CD8-positive, alpha-beta memory T cell (primary cell): ENCODE results near the gene NEK9. TPM values are rescaled to one million over a fixed set of nuclear protein-coding genes. Genes with fewer than 3 reads are reported as not detected.

Experiments
- CTCF ChIA-PET: fragments of 350-600 bp; sonication (Branson Sonifier 250); formaldehyde crosslinking; loops from one replicate; lab custom pipeline; 2021; ENCODE audit warnings: antibody characterized with exemption; lab: Charles Lee
- POLR2A ChIA-PET: fragments of 350-600 bp; sonication (Branson Sonifier 250); formaldehyde crosslinking; loops from one replicate; lab custom pipeline; 2021; ENCODE audit warnings: antibody characterized with exemption; lab: Charles Lee
- DNase-seq, 5 donors: peaks; one replicate each; pipeline versions ENCODE4 v3.0.0 to v3.0.0-alpha.2; 2020 to 2022; ENCODE audit warnings: mixed read lengths in 1 of 5
- H3K27ac ChIP-seq: one replicate; pipeline ENCODE4 v1.7.0; 2013; ENCODE audit warnings: low read depth, mild to moderate bottlenecking, low read length, moderate library complexity
- H3K27me3 ChIP-seq: 2 replicates; pipeline ENCODE4 v1.7.0; 2013; ENCODE audit warnings: low read length, mild to moderate bottlenecking; ENCODE audit not compliant: insufficient read depth, poor library complexity, severe bottlenecking
- H3K36me3 ChIP-seq: 2 replicates; pipeline ENCODE4 v1.7.0; 2013; ENCODE audit warnings: mild to moderate bottlenecking, low read length, moderate library complexity; ENCODE audit not compliant: insufficient read depth
- H3K4me1 ChIP-seq: 2 replicates; pipeline ENCODE4 v1.7.0; 2013; ENCODE audit warnings: mild to moderate bottlenecking, low read length, moderate library complexity; ENCODE audit not compliant: insufficient read depth
- H3K4me3 ChIP-seq: 2 replicates; pipeline ENCODE4 v1.7.0; 2013; ENCODE audit warnings: mild to moderate bottlenecking, low read length
- H3K9me3 ChIP-seq: 2 replicates; pipeline ENCODE4 v1.7.0; 2013; ENCODE audit warnings: mild to moderate bottlenecking, low read length
- H3K27ac Mint-ChIP-seq, 8 donors: one replicate each; pipeline ENCODE4 v1.8.0; 2020 to 2021; ENCODE audit warnings: mixed read lengths in 8 of 8, mild to moderate bottlenecking in 6 of 8, inconsistent platforms in 3 of 8, moderate library complexity in 3 of 8
- H3K27me3 Mint-ChIP-seq, 2 donors: one replicate each; pipeline ENCODE4 v1.8.0; 2020 to 2021; ENCODE audit warnings: mixed read lengths in 2 of 2, mild to moderate bottlenecking in 1 of 2, moderate library complexity in 1 of 2
- H3K36me3 Mint-ChIP-seq, 3 donors: one replicate each; pipeline ENCODE4 v1.8.0; 2020 to 2021; ENCODE audit warnings: mixed read lengths in 3 of 3, inconsistent platforms in 1 of 3, mild to moderate bottlenecking in 1 of 3
- H3K4me1 Mint-ChIP-seq, 3 donors: one replicate each; pipeline ENCODE4 v1.8.0; 2020 to 2021; ENCODE audit warnings: mixed read lengths in 3 of 3, inconsistent platforms in 1 of 3, mild to moderate bottlenecking in 1 of 3
- H3K4me3 Mint-ChIP-seq, 7 donors: one replicate each; pipeline ENCODE4 v1.8.0; 2020 to 2021; ENCODE audit warnings: mixed read lengths in 7 of 7, mild to moderate bottlenecking in 6 of 7, moderate library complexity in 4 of 7, inconsistent platforms in 2 of 7
- H3K9me3 Mint-ChIP-seq, 5 donors: one replicate each; pipeline ENCODE4 v1.8.0; 2020 to 2022; ENCODE audit warnings: mixed read lengths in 5 of 5, mild to moderate bottlenecking in 3 of 5, moderate library complexity in 2 of 5, inconsistent platforms in 1 of 5
- polyA plus RNA-seq: library from polyadenylated mRNA; unstranded; fragments of 300-500 nt; fragmentation: Illumina TruSeq; gene quantifications from one replicate; pipeline ENCODE4 v1.2.3, GENCODE V29; 2021
- total RNA-seq, 2 experiments: library from RNA; stranded (reverse); gene quantifications; one replicate each; pipeline ENCODE4 v1.2.3, GENCODE V29; 2021

The NEK9 gene
- total and polyA plus RNA-seq, 3 experiments from 2014 or later, result 18.0 to 74.0 (median 72.2) TPM

DNA sequence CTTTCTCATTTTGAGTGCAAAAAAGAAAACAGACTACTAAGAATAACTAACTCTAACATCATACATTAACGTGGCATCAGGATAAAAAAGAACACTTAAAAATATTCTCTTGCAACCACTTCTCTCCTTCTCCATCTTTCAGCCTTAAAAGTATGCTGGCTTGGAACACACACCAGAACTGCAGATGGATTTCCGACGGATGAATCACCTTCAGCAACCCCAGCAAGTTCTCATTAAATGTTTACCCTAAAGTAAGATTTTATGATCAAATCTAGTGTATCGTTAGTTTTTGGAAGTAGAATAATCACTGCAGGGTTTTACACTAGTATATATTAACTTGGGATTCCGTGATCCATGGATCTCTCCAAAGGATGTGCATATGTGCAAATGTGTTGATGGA, 1.2 kb downstream of the NEK9 start:
- Histone ChIP-seq H3K27ac (no peak overlapping the region), H3K4me1 (peaks cover 36% of the 10 kb centered on the region), H3K27me3 (no peaks in the 10 kb centered on the region), H3K4me3 (peak overlapping the region; percentile 99), H3K36me3 (no peaks in the 10 kb centered on the region), H3K9me3 (no peaks in the 10 kb centered on the region)
- peaks cover 4 to 25% (median 7%) of the 10 kb centered on the region in 3 donors for H3K36me3 Mint-ChIP-seq
- no peak for DNase-seq
- POLR2A ChIA-PET, result interaction anchor here (1.1 to 1.4 kb wide), 2 partner anchors 208 to 243 kb away, joined by 5 to 6 read pairs; no protein-coding TSS in a partner anchor
- no peaks in the 10 kb centered on the region for H3K27me3 Mint-ChIP-seq
- CTCF ChIA-PET, result interaction anchor here (1.3 to 7.1 kb wide), 5 partner anchors 170 to 390 kb away, joined by 4 to 72 read pairs (median 6); no protein-coding TSS in a partner anchor
- H3K27ac Mint-ChIP-seq, result peak overlapping the region; percentile 1 to 99 (median 98)
- H3K4me1 Mint-ChIP-seq, result peaks cover 35 to 60% (median 58%) of the 10 kb centered on the region in 3 donors
- H3K4me3 Mint-ChIP-seq, result peak overlapping the region; percentile 88 to 98 (median 97)
- H3K9me3 Mint-ChIP-seq, result no peaks in the 10 kb centered on the region

DNA sequence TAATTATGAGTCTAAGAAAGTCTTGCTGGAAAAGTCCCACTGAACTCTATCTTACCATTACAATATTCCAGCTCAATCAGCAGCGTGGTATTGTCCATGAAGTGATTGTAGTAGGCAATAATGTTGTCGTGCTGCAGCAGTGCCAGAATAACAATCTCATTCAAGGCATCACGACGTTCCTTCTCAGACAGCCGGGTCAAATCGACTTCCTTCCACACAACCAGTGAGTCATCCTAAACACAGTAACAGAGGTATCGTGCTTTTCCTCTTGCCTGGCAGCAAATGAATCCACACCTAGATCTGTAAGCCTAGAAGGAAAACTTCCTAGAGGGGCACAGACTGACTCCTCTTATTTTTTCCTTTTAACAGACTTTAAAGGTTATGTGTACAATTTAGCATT, 2.9 kb downstream of the NEK9 start:
- peaks cover 34 to 57% (median 55%) of the 10 kb centered on the region in 3 donors for H3K4me1 Mint-ChIP-seq
- H3K27me3 Mint-ChIP-seq, result no peaks in the 10 kb centered on the region
- H3K9me3 Mint-ChIP-seq, result no peaks in the 10 kb centered on the region
- peak overlapping the region; percentile 29 to 82 (median 52) for H3K27ac Mint-ChIP-seq
- H3K27me3 ChIP-seq, result no peaks in the 10 kb centered on the region
- H3K27ac ChIP-seq, result no peak overlapping the region
- H3K36me3 Mint-ChIP-seq, result peaks cover 10 to 40% (median 12%) of the 10 kb centered on the region in 3 donors
- ChIA-PET CTCF (interaction anchor here (0.9 kb wide), 1 partner anchor 245 kb away, joined by 3 read pairs; no protein-coding TSS in a partner anchor), POLR2A (interaction anchor here (0.6 kb wide), 2 partner anchors 169 to 463 kb away, joined by 3 read pairs; partner anchors contain the start of gene PGF)
- DNase-seq, result no peak
- H3K4me3 Mint-ChIP-seq, result peak overlapping the region in 4 of 7 donors; percentile 2 to 27 (median 10)
- H3K36me3 ChIP-seq, result no peaks in the 10 kb centered on the region
- H3K4me3 ChIP-seq, result no peak overlapping the region
- H3K9me3 ChIP-seq, result no peaks in the 10 kb centered on the region
- peaks cover 36% of the 10 kb centered on the region for H3K4me1 ChIP-seq

DNA sequence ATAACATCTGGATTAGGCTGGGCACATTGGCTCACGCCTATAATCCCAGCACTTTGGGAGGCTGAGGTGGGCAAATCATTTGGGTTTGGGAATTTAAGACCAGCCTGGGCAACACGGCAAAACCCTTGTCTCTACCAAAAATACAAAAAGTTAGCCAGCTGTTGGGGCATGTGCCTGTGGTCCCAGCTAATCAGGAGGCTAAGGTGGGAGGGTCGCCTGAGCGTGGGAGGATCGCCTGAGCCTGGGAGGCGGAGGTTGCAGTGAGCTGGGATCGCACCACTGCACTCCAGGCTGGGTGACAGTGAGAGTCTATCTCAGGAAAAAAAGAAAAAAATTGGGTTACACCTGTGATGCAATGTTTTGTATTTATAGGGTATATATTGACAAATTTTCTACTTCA, 5.3 kb downstream of the NEK9 start:
- Histone ChIP-seq H3K4me1 (peaks cover 25% of the 10 kb centered on the region), H3K36me3 (peaks cover 10% of the 10 kb centered on the region), H3K27ac (no peak overlapping the region), H3K9me3 (no peaks in the 10 kb centered on the region), H3K27me3 (no peaks in the 10 kb centered on the region), H3K4me3 (no peak overlapping the region)
- Mint-ChIP-seq H3K27me3 (no peaks in the 10 kb centered on the region), H3K4me3 (no peak overlapping the region), H3K4me1 (peaks cover 22 to 37% (median 35%) of the 10 kb centered on the region in 3 donors), H3K36me3 (peaks cover 12 to 56% (median 13%) of the 10 kb centered on the region in 3 donors), H3K27ac (no peak overlapping the region), H3K9me3 (no peaks in the 10 kb centered on the region)
- ChIA-PET CTCF (no interaction called here), POLR2A (no interaction called here)
- no peak for DNase-seq

DNA sequence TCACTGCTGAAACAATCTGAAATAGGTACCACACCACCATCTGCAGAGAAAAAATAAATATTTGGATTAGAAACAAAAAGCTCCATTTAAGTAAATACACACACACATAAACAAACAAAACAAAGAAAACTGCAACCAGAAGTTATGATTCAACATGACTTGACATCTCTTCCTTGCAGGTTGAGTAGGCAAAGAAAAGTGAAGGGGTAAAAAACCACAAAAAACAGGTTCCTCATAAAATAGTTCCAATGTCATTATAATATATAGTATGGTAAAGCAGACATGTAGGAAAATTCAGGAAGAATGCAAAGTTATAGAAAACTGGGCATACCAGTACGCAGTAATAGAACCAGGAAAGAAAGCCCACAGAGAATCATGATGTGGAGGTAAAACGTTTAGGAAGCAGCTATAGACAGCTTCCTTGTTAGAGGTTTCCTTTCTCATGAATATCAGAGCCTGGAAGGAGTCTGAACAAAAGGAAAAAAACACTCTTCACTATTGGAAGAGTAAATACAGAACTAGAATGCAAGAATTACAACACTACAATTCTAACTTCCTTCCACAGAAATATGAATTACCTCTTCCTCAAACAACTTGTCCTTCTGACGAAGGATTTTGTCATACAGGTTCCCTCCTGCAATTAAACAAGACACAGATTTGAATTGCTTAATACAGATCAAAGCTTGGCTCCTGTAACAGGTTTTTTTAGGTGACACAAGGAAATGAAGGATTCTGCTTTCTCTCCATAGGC, 6.1 kb downstream of the NEK9 start:
- ChIA-PET CTCF (interaction anchor here (0.6 to 1.4 kb wide), 3 partner anchors 10 to 1089 kb away, joined by 3 to 4 read pairs (median 3); no protein-coding TSS in a partner anchor), POLR2A (no interaction called here)
- H3K9me3 ChIP-seq, result no peaks in the 10 kb centered on the region
- H3K27me3 Mint-ChIP-seq, result no peaks in the 10 kb centered on the region
- H3K4me1 Mint-ChIP-seq, result peaks cover 16 to 32% (median 30%) of the 10 kb centered on the region in 3 donors
- DNase-seq, result no peak
- H3K27ac Mint-ChIP-seq, result peak overlapping the region in 2 of 8 donors; percentile 20 to 30
- H3K27me3 ChIP-seq, result no peaks in the 10 kb centered on the region
- no peaks in the 10 kb centered on the region for H3K9me3 Mint-ChIP-seq
- H3K4me3 Mint-ChIP-seq, result no peak overlapping the region
- H3K27ac ChIP-seq, result no peak overlapping the region
- H3K4me3 ChIP-seq, result no peak overlapping the region
- peaks cover 12 to 62% (median 13%) of the 10 kb centered on the region in 3 donors for H3K36me3 Mint-ChIP-seq
- peaks cover 10% of the 10 kb centered on the region for H3K36me3 ChIP-seq
- peaks cover 18% of the 10 kb centered on the region for H3K4me1 ChIP-seq

DNA sequence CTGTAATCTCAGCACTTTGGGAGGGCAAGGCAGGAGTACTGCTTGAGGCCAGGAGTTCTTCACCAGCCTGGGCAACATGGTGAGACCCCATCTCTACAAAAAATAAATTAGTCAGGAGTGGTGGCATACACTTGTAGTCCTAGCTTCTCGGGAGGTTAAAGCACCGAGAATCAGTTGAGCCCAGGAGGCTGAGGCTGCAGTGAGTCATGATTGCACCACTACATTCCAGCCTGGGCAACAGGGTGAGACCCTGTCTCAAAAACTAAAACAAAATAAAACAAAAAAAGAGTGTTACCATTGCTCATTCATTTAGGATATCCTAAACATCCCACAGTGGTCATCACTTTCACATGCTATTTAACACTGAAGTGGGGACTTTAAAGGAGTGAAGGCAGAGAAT, 7.8 kb downstream of the NEK9 start:
- Mint-ChIP-seq H3K36me3 (peaks cover 12 to 74% (median 16%) of the 10 kb centered on the region in 3 donors), H3K27ac (no peak overlapping the region), H3K4me1 (peaks cover 8 to 29% (median 19%) of the 10 kb centered on the region in 3 donors), H3K27me3 (no peaks in the 10 kb centered on the region), H3K4me3 (no peak overlapping the region), H3K9me3 (no peaks in the 10 kb centered on the region)
- Histone ChIP-seq H3K36me3 (peaks cover 11% of the 10 kb centered on the region), H3K4me3 (no peak overlapping the region), H3K4me1 (peaks cover 7% of the 10 kb centered on the region), H3K27me3 (no peaks in the 10 kb centered on the region), H3K27ac (no peak overlapping the region), H3K9me3 (no peaks in the 10 kb centered on the region)
- ChIA-PET POLR2A (no interaction called here), CTCF (no interaction called here)
- DNase-seq, result no peak

DNA sequence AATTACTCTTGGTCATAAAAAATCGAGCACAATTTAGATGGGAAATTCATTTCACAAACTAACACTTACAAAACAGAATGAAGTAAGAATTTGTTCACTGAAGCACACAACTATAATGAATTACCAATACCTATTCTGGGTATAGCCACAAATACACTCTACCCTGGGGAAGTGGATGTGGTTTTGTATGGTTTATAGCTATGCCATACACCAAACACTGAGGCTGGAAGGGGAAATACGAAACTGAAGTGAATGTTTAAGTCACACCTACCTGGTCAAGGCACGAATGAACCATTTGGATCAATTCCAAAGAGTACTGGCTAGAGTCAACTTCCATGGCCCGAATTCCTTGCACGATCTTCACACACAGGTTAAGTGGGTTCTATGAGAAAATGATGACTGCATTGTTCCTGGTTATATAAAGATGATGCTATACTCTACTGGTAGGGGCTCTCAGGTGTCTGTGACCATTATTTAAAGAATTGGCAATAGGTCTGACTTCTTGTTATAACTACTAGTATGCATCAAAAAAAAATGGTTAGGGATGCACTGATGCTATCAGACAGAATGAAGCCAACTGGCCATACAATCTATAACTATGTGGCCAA, 12.8 kb downstream of the NEK9 start:
- Histone ChIP-seq H3K4me1 (peaks cover 5% of the 10 kb centered on the region), H3K27me3 (no peaks in the 10 kb centered on the region), H3K27ac (no peak overlapping the region), H3K36me3 (peaks cover 51% of the 10 kb centered on the region), H3K4me3 (no peak overlapping the region), H3K9me3 (no peaks in the 10 kb centered on the region)
- no peak overlapping the region for H3K4me3 Mint-ChIP-seq
- H3K27me3 Mint-ChIP-seq, result no peaks in the 10 kb centered on the region
- no peaks in the 10 kb centered on the region for H3K9me3 Mint-ChIP-seq
- CTCF ChIA-PET, result no interaction called here
- DNase-seq, result no peak
- POLR2A ChIA-PET, result no interaction called here
- peaks cover 7 to 94% (median 42%) of the 10 kb centered on the region in 3 donors for H3K36me3 Mint-ChIP-seq
- peaks cover 14 to 31% (median 14%) of the 10 kb centered on the region in 3 donors for H3K4me1 Mint-ChIP-seq
- H3K27ac Mint-ChIP-seq, result peak overlapping the region in 5 of 8 donors; percentile 11 to 81 (median 36)

DNA sequence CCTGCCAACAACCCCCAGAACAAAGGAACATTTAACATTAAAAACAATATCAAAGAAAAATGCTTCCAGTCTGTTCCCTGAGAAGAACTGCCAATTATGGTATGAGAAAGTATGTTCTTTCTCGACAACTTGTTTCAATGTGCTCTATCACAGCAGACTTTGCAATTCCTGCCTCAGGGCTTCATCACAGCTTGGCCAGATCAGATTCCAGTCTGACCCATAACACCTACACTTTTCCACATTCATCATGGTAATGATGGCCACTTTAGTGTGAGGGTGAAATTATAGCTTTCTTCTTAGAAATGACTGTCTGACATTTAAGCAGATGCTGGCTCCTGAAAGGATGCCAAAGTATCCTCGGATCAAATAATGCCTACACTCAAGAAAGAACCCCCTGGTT, 17.0 kb downstream of the NEK9 start:
- peaks cover 11 to 88% (median 54%) of the 10 kb centered on the region in 3 donors for H3K36me3 Mint-ChIP-seq

More for the DNA sequence above, 17.0 kb downstream of the NEK9 start:
- DNase-seq, result no peak
- peaks cover 58% of the 10 kb centered on the region for H3K36me3 ChIP-seq
- no peaks in the 10 kb centered on the region for H3K9me3 ChIP-seq
- Mint-ChIP-seq H3K27ac (peak overlapping the region in 2 of 8 donors; percentile 13 to 54), H3K27me3 (no peaks in the 10 kb centered on the region), H3K4me1 (peaks cover 14 to 21% (median 14%) of the 10 kb centered on the region in 3 donors), H3K4me3 (no peak overlapping the region), H3K9me3 (no peaks in the 10 kb centered on the region)
- CTCF ChIA-PET, result no interaction called here
- POLR2A ChIA-PET, result interaction anchor here (0.6 kb wide), 1 partner anchor 1343 kb away, joined by 3 read pairs; no protein-coding TSS in a partner anchor
- peaks cover 5% of the 10 kb centered on the region for H3K4me1 ChIP-seq
- H3K4me3 ChIP-seq, result no peak overlapping the region
- no peaks in the 10 kb centered on the region for H3K27me3 ChIP-seq
- H3K27ac ChIP-seq, result no peak overlapping the region
